GM12878 (cell line): ENCODE data around the gene TMEM259.

Source experiments
- PAX5 ChIP-seq: IDR thresholded peaks from 2 replicates; pipeline ENCODE4 v1.6.1; 2011; ENCODE audit warnings: low read depth, low read length, borderline replicate concordance
- TF ChIP-seq, protein P1 (sequence below): IDR thresholded peaks from 2 replicates; pipeline ENCODE4 v1.6.1; 2012; ENCODE audit warnings: low read depth, low read length, improper control_type of control experiment
- TF ChIP-seq, protein P2 (sequence below), 3 experiments: IDR thresholded peaks in 2 of 3; conservative IDR thresholded peaks in 1 of 3; 2 replicates each; pipeline ENCODE4 v1.5.1; 2011; ENCODE audit warnings: low read depth in 3 of 3, low read length in 3 of 3, mild to moderate bottlenecking in 3 of 3, control low read depth in 2 of 3, moderate library complexity in 2 of 3, inconsistent platforms in 1 of 3, mixed read lengths in 1 of 3; ENCODE audit not compliant: control insufficient read depth in 2 of 3, insufficient read depth in 1 of 3; ENCODE audit errors: extremely low read depth in 1 of 3
- TF ChIP-seq, protein P3 (sequence below): IDR thresholded peaks from 2 replicates; pipeline ENCODE4 v1.6.1; 2012; ENCODE audit warnings: mild to moderate bottlenecking, low read depth, low read length
- TF ChIP-seq, protein P4 (sequence below): fragments of 450-650 bp; IDR thresholded peaks from 2 replicates; pipeline ENCODE4 v1.6.1; 2018; ENCODE audit warnings: borderline replicate concordance, mild to moderate bottlenecking; ENCODE audit not compliant: partially characterized antibody

DNA sequence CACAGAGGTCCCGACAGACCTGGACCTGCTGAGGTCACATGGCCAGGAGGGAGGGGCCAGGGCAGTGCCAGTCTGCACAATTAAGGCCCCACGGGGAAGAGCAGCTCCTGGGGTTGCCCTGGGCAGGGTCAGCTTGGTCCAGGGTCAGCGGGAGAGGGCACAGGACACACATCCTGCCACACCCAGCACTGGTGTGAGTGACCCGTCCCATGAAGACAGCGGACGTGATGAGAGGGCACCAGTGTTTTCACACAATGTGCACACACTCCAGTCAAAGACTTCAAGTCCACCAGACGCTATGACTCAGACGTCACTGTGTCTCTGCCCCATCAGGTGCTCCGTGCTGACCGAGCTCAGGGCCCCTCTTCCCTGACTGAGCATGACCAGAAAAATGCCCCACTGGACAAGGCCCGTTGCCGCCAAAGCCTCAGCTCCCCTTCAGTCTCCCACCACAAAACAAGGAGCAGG lies 4.2 kb downstream of the TMEM259 start:
- TF ChIP-seq, protein P1, sequence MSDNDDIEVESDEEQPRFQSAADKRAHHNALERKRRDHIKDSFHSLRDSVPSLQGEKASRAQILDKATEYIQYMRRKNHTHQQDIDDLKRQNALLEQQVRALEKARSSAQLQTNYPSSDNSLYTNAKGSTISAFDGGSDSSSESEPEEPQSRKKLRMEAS: no peak
- TF ChIP-seq, protein P2, sequence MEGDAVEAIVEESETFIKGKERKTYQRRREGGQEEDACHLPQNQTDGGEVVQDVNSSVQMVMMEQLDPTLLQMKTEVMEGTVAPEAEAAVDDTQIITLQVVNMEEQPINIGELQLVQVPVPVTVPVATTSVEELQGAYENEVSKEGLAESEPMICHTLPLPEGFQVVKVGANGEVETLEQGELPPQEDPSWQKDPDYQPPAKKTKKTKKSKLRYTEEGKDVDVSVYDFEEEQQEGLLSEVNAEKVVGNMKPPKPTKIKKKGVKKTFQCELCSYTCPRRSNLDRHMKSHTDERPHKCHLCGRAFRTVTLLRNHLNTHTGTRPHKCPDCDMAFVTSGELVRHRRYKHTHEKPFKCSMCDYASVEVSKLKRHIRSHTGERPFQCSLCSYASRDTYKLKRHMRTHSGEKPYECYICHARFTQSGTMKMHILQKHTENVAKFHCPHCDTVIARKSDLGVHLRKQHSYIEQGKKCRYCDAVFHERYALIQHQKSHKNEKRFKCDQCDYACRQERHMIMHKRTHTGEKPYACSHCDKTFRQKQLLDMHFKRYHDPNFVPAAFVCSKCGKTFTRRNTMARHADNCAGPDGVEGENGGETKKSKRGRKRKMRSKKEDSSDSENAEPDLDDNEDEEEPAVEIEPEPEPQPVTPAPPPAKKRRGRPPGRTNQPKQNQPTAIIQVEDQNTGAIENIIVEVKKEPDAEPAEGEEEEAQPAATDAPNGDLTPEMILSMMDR (IDR thresholded peaks at IDR 0.05 in 2 of 3, conservative IDR thresholded peaks at IDR 0.05 in 1 of 3; ENCODE audit: control insufficient read depth in 2 of 3, extremely low read depth in 1 of 3, insufficient read depth in 1 of 3, low read depth in 3 of 3, low read length in 3 of 3): no peak
- TF ChIP-seq PAX5: no peak
- TF ChIP-seq, protein P3, sequence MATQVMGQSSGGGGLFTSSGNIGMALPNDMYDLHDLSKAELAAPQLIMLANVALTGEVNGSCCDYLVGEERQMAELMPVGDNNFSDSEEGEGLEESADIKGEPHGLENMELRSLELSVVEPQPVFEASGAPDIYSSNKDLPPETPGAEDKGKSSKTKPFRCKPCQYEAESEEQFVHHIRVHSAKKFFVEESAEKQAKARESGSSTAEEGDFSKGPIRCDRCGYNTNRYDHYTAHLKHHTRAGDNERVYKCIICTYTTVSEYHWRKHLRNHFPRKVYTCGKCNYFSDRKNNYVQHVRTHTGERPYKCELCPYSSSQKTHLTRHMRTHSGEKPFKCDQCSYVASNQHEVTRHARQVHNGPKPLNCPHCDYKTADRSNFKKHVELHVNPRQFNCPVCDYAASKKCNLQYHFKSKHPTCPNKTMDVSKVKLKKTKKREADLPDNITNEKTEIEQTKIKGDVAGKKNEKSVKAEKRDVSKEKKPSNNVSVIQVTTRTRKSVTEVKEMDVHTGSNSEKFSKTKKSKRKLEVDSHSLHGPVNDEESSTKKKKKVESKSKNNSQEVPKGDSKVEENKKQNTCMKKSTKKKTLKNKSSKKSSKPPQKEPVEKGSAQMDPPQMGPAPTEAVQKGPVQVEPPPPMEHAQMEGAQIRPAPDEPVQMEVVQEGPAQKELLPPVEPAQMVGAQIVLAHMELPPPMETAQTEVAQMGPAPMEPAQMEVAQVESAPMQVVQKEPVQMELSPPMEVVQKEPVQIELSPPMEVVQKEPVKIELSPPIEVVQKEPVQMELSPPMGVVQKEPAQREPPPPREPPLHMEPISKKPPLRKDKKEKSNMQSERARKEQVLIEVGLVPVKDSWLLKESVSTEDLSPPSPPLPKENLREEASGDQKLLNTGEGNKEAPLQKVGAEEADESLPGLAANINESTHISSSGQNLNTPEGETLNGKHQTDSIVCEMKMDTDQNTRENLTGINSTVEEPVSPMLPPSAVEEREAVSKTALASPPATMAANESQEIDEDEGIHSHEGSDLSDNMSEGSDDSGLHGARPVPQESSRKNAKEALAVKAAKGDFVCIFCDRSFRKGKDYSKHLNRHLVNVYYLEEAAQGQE: no peak
- TF ChIP-seq, protein P4, sequence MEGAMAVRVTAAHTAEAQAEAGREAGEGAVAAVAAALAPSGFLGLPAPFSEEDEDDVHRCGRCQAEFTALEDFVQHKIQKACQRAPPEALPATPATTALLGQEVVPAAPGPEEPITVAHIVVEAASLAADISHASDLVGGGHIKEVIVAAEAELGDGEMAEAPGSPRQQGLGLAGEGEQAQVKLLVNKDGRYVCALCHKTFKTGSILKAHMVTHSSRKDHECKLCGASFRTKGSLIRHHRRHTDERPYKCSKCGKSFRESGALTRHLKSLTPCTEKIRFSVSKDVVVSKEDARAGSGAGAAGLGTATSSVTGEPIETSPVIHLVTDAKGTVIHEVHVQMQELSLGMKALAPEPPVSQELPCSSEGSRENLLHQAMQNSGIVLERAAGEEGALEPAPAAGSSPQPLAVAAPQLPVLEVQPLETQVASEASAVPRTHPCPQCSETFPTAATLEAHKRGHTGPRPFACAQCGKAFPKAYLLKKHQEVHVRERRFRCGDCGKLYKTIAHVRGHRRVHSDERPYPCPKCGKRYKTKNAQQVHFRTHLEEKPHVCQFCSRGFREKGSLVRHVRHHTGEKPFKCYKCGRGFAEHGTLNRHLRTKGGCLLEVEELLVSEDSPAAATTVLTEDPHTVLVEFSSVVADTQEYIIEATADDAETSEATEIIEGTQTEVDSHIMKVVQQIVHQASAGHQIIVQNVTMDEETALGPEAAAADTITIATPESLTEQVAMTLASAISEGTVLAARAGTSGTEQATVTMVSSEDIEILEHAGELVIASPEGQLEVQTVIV: no peak
